HG02973 (cell line): ENCODE data around the gene NACA.
A peak's percentile ranks its signal among the peaks of the same experiment; 100 is the strongest.
"Not testable (repeated sequence)": the region's sequence is repeated elsewhere in the genome, so short reads cannot be mapped to it uniquely, and the experiment has no call there.

Source experiments
- ATAC-seq: cut with Tn5 transposase; IDR thresholded peaks from one replicate; pipeline ENCODE4 v1.9.1; 2021; ENCODE audit warnings: moderate library complexity; ENCODE audit not compliant: unreplicated experiment

The NACA gene

DNA sequence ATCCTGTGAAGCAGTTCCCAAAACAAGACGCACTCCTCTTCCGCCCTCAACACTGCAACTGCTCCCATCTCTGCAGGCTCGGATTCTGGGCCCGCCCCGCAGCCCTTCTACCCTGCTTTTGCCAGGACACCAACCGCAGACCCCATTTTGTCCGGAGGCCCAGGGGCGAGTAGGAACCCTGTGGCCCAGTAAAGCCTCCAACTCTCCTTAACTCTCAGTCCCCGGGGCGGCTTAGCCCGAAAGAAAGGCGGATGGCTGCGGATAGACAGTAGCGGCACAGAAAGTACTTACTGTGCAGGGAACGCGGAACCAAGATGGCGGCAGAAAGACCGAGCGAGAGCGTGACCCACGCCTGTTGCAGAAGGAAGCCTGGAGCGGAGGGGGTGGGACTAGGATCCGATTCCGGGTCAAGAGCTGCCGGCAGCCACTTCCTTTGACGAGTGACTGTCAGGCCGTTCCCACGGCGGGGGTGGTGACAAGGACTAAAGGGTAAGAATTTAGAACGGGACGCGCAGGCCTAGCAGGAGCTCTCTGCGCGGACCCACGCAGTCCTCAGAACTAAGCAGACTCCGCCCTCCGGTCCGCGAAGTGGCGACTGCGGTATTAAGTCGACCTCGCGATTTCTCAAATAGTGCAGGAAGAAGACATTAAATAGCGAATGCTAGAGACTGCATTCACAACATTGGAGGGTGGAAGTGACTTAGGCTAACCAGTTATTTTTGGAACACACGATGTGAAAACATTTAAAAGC, at the start of gene NACA:
NACA (minus strand) TSS at position 328 of the 751 bp plus-strand sequence. CDS start 778 bp downstream, outside the sequence.
- peak; percentile 89 for ATAC-seq

DNA sequence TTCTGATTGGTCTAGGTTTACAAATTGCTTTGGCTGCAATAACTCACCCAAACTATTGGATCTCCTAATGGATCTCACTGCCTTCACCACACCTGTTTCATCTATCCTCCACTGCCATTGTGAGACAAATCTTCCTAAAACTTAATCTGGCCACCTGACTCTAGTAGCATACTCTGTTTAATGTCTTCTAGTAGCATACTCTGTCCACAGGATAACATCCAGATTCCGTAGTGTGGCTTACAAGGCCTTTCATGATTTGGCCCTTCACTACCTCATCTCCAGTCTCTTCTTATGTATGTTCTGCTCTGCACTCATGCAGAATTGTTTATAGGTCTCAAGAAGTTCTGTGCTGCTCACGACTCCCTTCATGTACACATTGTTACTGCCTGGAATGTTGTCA, 48.0 kb upstream of the NACA start:
- no peak for ATAC-seq

DNA sequence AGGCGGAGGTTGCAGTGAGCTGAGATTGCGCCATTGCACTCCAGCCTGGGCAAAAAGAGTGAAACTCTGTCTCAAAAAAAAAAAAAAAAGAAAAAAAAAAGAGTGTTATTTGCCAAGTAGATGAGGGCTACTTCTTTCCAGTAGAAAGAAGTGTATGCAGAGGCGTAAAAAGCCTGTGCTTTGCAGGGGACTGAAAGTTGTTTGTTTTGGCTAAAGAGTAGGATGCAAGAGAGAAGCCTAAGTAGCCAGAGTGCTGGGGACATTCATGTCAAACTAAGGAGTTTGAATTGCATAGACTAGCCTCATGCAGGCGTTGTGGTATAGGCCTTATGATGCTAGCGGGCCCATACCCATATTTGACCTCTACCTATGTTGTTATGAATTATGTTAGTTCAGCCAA, 47.5 kb upstream of the NACA start:
- ATAC-seq, result no peak

DNA sequence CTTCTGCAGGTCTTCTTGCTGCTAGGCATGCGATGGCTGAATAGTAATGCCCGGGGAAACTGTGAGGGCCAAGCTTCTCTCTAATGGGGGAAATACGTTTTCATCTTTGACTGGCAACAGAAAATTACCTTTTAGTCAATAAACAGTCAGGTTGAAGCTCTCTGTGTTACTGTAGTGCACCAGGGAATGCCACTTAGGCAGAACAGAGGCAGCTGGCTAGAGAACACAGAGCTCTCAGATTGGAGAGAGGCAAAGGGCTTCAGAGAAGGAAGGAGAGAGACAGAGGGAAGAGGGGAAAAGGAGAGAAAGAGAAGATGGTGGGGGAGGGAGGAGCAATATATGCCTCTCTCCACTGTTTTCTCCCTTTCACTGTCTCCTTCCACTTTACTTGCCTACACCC, 44.8 kb upstream of the NACA start:
- no peak for ATAC-seq

DNA sequence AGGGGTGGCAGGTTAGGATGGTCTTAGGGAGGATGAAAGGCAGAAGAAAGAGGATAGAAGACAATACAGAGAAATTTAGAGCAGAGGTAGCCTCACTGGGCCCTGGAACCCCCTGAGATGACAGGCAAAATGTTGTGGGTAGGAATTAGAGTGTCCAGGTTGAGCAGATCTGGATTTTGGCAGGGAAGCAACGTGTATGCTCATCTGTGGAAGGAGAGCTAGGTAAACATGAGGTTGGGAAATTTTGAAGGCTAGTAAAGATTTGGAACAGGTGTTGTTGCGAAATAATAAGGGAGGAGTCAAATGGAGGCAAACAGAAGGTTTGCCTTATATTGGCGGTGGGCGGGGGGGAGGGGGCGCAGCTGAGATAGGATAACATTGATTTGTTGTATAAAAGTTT, 43.3 kb upstream of the NACA start:
- no peak for ATAC-seq

DNA sequence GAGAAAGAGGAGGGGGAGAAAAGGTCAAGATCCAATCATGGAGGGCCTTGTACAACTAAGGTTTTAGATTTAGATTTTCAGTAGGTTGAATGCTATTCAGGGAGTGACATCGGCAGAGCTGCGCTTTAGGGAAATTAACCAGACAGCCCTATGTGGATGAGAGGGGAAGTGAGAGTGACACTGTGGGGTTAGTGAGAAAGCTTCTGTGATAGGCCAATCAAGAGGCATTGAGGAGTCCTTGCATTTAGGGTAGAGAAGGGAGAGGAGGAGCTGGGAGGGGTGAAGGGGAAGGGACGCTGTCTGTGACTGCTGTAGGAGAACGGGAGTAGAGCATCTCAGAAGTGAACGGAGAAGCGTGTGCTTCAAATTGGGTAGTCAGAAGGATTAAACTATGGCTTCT, 41.4 kb upstream of the NACA start:
- ATAC-seq, result peak; percentile 90

DNA sequence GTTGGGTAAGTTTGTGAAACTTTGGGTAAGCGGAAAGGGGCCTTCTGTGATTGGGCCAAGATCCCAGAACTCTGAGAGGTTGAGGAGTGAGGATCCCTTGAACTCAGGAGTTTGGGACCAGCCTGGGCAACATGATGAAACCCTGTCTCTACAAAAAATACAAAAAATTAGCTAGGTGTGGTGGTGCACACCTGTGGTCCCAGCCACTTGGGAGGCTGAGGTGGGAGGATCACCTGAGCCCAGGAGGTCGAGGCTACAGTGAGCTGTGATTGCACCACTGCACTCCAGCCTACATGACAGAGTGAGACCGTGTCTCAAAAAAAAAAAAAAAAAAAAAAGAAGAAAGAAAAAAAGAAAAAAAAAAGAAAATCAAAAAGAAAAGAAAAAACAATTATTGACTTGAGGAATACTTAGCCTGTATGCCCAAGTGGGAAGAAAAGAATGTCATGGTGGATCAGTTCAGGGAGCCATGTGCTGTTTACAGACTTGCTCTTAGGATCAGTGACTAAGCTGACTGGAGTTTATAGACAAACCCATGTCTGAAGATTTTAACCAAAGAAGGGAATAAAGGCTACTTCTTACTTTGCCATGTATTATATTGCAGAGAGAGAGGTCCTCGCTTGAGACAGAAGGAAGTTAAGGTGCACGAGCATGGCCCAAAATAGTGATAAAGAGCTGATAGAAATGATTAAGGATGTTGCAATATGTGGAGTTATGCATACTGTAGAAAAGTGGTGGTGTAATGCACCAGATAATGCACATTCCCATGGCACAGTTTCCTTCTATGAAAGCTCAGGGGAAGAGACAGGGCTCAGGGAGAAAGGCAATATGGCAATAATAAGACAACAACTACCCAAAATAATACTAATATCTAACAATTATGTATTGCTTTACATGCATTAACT, 38.9 kb upstream of the NACA start:
- no peak for ATAC-seq

DNA sequence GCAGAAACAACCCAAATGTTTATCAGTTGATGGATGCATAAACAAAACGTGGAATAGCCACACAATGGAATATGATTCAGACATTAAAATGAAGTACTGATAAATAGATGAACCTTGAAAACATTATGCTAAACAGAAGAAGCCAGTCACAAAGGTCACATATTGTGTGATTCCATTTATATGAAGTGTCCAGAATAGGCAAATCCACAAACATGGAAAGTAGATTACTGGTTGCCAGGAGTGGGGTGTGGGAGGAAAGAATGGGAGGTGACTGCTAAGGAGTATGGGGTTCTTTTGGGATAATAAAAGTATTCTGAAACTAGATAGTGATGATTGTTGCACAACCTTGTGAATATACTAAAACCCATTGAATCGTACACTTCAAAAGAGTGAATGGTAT, 36.7 kb upstream of the NACA start:
- no peak for ATAC-seq

DNA sequence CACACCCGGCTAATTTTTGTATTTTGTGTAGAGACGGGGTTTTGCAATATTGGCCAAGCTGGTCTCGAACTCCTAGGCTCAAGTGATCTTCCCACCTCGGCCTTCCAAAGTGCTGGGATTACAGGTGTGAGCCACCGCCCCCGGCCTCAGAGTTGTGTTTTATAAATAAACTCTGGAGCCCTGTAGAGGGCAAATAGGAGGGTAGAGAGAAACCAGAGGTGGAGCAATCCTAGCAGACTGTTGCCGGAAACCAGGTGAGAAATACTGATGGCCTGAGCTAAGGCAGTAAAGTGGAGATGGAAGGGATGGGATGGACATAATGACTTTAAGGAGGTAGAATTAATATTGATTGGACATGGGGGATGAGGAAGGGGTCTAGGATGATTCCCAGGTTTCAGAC, 35.4 kb upstream of the NACA start:
- ATAC-seq, result no peak

DNA sequence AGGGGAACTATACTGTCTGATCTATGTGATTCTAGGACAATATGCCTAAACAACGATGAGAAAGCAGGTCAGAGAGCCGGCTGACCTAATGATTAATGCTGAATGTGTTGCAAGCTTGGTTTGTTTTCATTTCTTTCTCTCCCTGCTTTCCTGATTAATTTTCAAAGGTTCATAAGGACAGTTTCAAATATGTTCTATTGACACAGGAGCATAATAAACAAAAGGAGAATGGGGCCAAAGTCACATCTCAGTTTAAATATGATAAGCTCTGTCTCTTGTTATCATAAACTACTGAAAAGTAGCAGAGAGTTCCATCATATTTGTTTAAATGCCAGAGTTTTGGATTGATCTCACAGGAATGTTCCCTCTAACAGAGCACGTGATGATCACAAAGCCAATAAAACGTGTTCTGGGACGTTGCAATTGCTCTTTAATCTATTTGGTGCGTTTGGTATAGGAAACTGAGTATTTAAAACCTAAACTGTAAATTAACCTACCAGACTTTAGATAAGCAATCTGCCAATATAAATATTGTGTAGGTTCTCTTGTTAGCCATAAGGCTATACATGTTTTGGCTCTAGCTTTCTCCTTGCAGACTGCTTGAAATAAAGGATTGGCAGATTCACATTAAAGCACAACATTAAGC, 34.3 kb upstream of the NACA start:
- no peak for ATAC-seq

DNA sequence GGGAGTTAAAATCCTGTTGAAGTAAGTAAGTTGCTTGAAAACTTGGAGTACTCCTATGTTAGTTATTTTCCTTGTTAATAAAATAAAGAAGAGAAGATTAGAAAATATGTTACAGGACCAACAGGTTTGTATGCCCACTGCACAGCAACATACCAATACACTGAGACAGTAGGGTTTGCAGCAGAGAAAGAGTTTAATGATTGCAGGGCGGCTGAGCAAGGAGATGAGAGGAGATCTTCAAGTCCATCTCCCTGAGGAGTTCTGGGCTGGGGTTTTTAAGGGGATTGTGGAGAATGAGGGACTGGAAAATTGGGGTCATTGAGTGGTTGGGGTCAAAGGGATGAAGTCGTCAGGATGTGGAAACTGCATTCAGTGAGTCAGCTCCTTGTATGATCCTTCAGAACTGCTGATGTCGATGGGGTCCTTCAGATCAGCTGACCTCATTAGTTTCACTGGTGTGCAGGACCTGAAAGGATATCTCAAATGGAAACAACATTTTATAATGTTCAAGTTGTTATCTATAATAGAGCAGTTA, 33.7 kb upstream of the NACA start:
- no peak for ATAC-seq

DNA sequence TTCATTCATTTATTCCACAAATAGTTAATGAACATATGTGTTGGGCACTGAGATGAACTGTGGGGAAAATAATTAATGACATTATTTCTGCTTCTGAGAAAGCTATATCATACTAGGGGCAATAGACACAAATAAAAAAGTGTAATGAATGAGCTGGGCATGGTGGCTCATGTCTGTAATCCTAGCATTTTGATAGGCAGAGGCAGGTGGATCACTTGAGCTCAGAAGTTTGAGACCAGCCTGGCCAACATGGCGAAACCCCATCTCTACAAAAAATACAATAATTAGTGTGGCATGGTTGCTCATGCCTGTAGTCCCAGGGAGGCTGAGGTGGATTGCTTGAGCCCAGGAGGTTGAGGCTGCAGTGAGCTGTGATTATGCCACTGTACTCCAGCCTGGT, 32.9 kb upstream of the NACA start:
- not testable (repeated sequence) for ATAC-seq

DNA sequence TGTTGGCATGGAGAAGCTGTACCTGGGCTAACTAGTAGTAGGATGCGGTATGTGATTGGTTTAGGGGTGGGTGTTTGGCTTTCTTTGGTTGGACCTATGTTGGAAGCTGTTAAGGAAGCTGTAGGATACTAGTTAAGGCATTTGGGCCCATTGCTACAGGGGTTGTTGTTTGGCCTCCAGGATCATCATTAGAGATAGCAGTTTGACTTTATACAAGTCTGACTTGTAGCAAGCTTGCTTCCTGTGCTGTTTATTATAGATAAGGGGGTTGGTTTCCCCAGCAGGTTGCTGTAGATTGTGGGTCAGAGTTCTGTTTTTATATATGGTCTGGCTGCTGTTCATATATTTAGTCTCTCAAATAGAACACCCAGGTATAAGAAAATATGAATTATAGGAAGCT, 28.5 kb upstream of the NACA start:
- ATAC-seq, result no peak

DNA sequence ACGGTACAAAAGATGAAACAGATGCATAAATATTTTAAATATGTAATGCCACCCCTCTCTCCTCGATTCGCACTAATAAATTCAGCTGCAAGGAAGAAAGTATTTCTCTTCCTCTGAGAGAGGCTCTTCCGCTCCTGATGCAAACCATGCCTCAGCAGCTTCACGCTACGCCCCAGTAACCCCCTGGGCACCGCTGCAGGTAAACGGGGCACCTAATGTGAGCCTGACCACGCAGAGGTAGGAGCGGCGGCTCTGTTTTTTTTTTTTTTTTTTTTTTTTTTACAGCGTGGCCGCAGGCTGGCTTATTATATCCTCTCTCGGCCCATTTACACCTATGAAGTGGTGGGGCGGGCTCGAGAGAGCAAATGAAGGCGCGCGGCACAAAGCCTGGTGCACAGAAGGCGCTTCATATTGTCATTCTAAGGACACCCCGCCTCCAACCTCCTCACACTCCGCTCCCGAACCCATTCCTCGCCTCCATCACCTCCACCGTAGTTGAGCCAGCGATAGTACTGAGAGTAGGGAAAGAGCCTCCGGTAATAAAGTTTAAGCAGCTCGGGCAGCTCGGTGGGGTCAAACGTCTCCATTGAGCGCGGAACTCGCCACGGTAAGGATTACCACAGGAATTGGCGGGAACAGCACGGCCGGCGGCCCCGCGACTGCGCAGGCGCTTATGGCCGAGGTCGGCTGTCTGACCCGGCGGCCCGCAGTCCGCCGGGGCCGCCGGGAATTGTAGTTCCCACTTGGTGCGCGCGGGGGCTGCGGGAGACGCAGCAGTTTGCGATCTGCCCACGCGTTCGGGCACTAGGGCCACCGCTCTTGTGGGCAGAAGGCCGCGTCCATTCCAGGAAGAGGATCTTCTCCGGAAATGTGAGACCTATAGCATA, 26.9 kb upstream of the NACA start, which contains the start of gene PRIM1:
PRIM1 (minus strand) TSS at position 612 of the 887 bp plus-strand sequence; CDS start at position 587, 25 bp downstream.
- peak; percentile 62 for ATAC-seq

DNA sequence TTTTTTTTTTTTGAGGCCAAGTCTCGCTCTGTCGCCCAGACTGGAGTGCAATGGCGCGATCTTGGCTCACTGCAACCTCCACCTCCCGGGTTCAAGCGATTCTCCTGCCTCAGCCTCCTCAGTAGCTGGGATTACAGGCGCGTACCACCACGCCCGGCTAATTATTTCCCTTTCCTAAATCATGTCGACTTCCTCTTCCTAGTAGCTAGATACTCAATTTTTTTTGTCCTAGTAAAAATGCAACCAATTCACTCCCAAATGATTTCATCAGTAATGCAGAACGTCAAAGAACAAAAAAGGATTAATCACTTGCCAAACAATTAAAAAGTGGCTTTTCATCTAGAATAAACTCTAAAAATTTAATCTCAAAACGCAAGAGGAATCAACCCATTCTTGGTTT, 25.5 kb upstream of the NACA start:
- ATAC-seq, result not testable (repeated sequence)

DNA sequence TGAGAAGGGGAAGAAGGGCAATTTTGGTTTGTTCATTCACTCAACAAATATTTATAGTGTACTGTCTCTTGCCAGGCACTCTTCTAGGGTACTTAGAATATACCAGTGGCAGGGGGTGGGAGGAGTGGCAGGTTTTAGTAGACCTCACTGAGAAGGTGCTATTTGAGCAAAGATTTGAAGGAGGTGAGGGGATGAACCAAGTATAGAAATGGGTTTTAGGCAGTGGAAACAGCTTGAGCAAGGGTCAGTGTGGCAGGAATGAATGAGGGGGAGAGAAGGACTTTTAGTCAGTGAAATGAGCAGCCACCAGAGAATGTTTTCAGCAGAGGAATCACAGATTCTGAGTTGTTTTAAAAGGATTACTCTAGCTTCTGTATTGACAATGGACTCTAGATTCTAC, 24.8 kb upstream of the NACA start:
- ATAC-seq, result no peak

DNA sequence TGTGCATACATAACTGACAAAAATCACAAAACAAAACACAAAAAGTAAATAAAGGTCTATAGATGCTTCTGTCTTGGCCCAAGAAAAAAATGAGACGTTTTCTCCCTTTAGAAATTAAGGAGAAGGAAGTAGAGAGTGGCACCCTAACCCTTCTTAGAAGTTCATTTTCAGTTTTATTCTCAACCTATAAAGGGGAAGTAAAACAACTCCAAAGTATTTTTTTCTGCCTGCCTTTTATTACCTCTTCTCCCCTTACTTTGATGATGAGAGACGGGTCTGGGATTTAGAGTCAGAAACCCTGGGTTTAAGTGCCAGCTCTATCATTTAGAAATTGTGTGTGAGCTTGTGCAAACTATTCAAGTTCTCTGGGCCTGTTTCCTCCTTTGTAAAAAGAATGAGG, 24.3 kb upstream of the NACA start:
- ATAC-seq, result no peak

DNA sequence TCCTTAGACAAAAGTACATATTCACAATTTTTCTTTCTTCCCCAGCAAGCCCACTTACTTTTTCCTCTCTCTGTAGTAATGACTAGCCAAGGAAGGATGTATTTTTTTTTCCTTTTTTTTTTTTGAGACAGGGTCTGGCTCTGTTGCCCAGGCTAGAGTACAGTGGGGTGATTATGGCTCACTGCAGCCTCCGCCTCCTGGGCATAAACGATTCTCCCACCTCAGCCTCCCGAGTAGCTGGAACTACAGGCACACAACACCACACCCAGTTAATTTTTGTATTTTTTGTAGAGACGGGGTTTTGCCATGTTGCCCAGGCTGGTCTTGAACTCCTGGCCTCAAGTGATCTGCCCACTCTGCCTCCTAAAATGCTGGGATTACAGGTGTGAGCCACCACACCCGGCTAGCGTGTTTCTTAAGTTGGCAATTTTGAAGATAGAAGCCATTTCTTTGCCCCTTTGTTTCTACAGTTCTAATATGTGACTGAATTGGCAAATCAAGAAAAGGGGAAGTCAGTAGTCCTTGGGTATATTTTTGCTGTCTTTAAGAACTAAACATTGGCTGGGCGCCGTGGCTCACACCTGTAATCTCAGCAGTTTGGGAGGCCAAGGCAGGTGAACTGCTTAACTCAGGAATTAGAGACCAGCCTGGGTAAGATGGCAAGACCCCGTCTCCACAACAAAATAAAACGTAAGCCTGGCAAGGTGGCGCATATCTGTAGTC, 3.2 kb upstream of the NACA start:
- no peak for ATAC-seq

DNA sequence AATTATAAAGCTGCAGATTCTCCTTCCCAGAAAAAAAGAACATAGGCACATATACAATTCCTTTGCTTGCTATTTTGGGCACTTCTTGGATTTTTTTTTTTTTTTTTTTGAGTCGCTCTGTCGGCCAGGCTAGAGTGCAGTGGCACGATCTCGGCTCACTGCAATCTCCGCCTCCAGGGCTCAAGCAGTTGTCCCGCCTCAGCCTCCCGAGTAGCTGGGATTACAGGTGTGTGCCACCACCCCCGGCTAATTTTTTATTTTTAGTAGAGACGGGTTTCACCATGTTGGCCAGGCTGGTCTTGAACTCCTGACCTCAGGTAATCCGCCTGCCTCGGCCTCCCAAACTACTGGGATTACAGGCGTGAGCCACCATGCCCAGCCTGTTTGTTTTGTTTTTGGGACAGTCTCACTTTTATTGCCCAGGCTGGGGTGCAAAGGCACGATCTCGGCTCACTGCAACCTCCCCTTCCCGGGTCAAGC, 1.1 kb upstream of the NACA start:
- ATAC-seq, result not testable (repeated sequence)

DNA sequence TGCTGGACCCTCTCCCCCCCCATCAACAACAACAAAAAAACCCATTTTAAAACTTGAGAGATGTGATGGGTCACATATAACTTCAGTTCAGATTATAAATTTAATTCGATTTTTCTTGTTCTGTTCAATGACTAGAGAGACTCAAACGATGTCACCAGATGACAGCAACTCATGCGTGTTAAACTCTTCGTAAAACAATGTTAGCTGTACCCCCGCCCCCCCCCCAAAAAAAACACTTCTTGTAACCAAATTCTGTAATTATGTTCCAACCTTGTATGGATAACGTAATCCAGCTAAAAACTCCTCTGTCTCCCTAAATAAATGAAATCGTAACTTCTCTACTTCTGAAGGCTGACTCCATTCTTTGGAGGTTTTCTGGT, 614 bp upstream of the NACA start:
- no peak for ATAC-seq
